Endometrium (tissue), 2 donors: ENCODE data around the gene LYRM9.
"Not testable (repeated sequence)": the region's sequence is repeated elsewhere in the genome, so short reads cannot be mapped to it uniquely, and the experiment has no call there.

Experiments
- FAIRE-seq: peaks from 2 replicates; lab custom pipeline; 2012; peaks lifted over from hg19 to GRCh38; lab: Jason Lieb, UNC
- donor health status: control.
- donor health status: control.

Gene LYRM9

GRCh38 chr17:27873746-27874145 is 19.4 kb downstream of the LYRM9 start:
- no peak for FAIRE-seq

DNA sequence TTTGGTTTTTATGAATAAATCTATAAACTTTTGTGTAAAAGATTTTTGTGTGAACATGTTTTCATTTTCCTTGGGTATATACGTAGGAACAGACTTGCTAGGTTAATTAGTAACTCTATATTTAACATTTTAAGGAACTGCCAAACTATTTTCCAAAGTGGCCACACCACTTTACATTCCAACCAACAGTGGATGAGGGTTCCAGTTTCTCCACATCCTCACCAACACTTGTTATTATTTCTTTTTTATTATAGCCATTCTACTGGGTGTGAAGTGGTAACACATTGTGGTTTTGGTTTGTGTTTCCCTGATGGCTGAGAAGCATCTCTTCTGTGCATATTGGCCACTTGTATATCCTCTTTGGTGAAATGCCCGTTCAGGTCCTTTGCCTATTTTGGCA is 20.0 kb downstream of the LYRM9 start:
- no peak for FAIRE-seq

DNA sequence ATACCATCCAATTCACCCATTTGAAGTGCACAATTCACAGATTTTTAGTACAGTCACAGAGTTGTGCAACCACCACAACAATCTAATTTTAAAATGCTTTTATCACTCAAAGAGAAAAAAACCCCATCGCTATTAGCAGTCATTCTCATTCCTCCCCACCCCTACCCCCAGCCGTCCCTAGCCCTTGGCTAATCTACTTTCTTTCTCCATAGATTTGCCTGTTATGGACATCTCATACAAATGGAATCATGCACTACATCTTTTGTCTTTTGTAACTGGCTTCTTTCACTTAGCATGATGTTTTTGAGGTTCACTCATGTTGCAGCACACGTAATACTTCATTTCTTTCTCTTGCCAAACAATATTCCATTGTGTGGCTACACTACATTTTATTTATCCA is 20.4 kb downstream of the LYRM9 start:
- no peak for FAIRE-seq

- FAIRE-seq = no peak
These were observed 21.8 kb downstream of the LYRM9 start for GRCh38 chr17:27871407-27871806.

GRCh38 chr17:27870345-27870744 is 22.8 kb downstream of the LYRM9 start:
- no peak for FAIRE-seq

GRCh38 chr17:27868565-27868964 is 24.6 kb downstream of the LYRM9 start:
- no peak for FAIRE-seq

- no peak for FAIRE-seq
These were observed 30.3 kb downstream of the LYRM9 start for GRCh38 chr17:27862840-27863239.

- FAIRE-seq = no peak
These were observed 31.2 kb downstream of the LYRM9 start for GRCh38 chr17:27862004-27862403.

DNA sequence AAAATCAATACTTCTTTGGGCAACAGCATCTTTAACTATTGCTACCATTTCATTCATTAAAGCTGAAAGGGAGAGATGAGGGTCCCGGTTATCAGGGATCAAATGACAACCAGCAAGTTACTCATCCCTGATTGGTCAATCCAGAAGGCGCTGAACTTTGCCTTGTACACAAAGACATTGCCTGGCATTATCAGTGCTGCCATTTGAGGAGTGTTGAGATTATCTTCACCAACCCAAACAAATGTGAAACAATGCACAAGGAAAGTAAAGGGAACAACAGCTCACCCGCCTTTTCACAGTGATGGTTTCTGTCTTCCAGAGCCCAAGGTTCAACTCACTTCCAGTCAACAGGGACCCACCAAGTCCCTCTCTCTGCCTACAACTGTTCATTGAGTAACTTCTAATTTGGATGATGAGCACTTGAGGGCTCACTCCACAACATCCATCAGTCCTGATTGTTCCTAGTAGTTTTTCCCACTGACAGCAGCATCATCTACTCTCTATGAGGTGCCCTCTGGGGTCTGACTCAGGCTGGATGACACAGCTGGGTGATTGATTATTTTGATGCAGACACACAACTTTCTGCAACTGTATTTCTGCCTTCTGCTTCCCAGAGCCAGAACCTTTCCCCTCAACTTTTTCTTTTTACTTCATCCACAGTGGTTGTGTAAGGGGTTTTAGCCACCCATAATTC is 32.0 kb downstream of the LYRM9 start:
- no peak for FAIRE-seq

GRCh38 chr17:27858621-27859305 is 34.4 kb downstream of the LYRM9 start:
- no peak for FAIRE-seq

- FAIRE-seq = no peak
These were observed 36.3 kb downstream of the LYRM9 start for GRCh38 chr17:27856676-27857432.

GRCh38 chr17:27855454-27855853 is 37.7 kb downstream of the LYRM9 start:
- no peak for FAIRE-seq

GRCh38 chr17:27854163-27854562 is 39.0 kb downstream of the LYRM9 start:
- FAIRE-seq = no peak

- FAIRE-seq = no peak
These were observed 40.1 kb downstream of the LYRM9 start for GRCh38 chr17:27853091-27853490.

DNA sequence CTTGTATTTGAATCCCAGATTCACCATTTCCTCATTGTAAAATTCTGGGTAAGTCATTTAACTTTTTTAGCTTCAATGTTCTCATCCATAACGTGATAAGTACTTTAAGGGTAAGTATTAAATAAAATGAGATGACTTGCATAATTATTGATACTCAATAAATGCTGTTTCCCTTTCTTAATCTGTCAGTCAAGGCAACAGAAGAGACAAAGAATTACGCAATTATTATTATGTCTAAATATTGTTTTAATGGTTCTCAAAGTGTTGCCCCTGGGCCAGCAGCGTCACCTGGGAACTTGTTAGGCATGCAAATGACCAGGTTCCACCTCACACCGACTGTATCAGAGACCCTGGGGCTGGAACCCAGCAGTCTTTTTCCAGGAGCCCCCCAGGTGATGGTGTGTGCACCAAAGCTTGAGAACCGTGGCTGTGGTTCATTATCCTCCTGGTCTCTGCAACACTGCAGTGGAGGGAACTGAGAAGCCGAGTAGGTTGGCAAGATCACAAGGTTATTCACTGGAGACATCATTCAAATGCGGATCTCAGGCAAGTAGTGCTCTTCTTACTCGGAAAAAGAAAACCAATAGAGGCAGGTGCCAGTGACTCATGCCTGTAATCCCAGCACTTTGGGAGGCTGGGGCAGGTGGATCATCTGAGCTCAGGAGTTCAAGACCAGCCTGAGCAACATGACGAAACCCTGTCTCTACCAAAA is 43.5 kb downstream of the LYRM9 start:
- no peak for FAIRE-seq

DNA sequence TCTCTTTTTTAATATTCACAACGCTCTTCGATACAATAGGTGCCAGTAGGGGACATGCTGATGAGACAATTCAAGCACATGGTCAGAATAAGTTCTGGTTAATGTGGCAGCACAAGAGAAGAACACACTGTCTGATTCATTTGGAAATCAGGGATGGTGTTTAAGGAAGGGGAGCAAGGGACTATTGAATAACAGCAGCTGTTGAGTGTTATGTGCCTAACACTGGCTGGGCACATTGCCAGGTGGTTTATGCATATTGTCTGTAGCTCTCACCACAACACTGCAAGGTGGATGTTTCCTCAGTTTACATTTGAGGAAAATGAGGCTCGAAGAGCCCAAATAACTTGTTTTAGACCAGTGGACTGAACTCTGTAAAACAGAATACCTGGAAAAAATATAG is 44.2 kb downstream of the LYRM9 start:
- FAIRE-seq = no peak

GRCh38 chr17:27846808-27847307 is 46.3 kb downstream of the LYRM9 start:
- FAIRE-seq = not testable (repeated sequence)

DNA sequence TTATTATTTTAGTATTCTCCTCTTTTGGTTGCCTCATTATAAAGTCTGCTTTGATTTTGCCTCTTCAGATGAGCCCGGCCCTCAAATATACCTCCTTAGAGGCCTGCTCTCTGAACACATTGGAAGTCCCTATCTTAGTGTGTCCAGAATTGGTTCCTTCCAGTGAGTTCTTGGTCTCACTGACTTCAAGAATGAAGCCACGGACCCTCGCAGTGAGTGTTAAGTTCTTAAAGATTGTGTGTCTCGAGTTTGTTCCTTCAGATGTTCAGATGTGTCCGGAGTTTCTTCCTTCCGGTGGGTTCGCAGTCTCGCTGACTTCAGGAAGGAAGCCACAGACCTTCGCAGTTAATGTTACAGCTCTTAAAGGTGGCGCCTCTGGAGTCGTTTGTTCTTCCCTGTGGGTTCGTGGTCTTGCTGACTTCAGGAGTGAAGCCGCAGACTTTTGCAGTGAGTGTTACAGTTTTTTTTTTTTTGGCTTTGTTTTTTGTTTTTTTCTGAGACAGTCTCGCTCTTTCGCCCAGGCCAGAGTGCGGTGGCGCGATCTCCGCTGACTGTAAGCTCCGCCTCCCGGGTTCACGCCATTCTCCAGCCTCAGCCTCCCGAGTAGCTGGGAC is 47.0 kb downstream of the LYRM9 start:
- no peak for FAIRE-seq

- no peak for FAIRE-seq
These were observed 47.7 kb downstream of the LYRM9 start for GRCh38 chr17:27845264-27846041.

DNA sequence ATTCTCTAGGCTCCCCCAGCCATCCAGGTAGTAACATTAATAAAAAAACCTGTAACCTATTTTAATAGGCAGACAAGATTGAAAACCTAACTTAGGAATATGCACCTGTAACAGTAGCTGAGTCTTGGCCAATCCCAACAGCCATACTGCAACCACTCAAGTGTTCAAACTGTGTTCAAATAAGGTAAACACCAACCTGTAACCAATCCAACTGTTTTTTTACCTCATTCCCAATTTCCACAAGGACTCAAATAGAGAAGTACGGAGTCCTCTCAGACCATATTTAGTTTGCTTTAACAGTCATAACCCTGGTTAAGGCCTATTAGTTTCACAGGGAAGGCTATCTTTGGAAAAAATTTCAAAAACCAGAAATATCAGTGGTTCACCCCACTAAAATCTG is 52.5 kb downstream of the LYRM9 start:
- no peak for FAIRE-seq

DNA sequence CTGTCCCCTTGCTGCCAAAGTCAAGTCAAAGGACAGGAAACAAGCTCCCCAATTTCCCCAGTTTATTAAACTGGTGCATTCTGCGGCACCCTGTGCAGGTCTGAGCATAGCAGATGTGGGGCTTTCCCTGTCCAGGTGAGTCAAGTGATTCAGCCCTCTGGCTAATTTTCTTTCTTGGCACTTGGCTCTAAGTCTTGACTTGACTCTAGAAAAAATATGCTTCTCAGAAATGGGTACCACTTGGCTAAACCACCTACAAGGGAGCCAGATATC is 52.8 kb downstream of the LYRM9 start:
- not testable (repeated sequence) for FAIRE-seq
